GM19238 (cell line): Measurements from ENCODE around the gene DOCK10.

Source experiments
- DNase-seq: peaks from one replicate; pipeline ENCODE4 v3.0.0; 2011; ENCODE audit warnings: low spot score; ENCODE audit not compliant: insufficient read length

DOCK10 gene

DNA sequence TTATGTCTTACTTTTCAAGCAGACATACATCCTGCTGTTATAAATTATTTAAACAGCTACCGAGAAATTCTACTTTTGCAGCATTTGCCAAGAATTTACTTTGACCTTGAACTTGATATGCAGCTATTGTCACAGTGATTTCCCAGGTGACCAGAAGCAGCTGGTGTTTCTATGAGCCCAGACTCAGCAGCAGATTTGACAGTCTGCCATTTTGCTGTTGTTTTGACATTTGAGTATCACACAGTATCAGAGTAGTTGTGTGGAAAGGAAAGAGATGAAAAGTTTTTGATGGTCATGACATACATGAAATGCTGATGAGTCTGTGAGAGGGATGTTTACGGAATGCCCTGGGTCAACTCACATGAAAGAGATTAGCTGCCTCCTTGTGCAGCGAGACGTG lies 319.5 kb downstream of the DOCK10 start:
- no peak for DNase-seq

DNA sequence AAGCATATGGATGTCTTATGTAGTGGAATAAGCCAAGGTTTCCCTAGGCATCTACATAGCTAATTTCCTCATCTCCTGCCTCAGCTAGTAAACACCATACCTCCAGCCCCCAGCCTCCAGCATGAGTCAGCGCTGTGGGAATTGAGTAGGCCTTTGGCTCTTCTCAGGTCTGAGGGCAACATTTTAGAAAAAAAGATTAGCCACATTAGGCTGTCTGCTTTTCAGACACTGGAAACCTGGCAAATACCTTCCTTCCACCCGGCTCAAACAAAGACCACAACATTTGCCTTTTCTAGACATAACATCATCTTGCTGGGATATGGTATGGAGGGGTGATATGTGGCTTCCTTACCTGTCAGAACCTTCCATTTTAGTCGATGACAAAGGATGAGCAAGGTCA lies 320.0 kb downstream of the DOCK10 start:
- DNase-seq = no peak

DNA sequence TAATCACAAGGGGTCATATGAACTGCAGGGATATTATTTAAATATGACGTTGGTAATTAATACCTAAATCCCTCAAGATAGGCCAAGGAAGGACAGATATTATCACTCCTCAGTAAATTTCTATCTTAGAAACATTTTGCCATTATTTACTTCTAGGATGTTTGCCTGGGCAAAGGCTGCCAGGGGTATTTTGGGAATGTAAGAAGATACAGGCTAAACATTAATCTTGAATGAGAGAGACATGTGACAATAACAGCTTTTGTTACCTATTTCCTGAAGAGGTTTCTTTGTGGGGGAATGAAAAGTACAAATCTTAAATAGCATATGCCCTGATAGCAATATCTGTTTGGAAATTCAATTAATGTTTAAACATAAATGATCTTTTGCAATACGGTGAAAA lies 325.3 kb downstream of the DOCK10 start:
- no peak for DNase-seq

DNA sequence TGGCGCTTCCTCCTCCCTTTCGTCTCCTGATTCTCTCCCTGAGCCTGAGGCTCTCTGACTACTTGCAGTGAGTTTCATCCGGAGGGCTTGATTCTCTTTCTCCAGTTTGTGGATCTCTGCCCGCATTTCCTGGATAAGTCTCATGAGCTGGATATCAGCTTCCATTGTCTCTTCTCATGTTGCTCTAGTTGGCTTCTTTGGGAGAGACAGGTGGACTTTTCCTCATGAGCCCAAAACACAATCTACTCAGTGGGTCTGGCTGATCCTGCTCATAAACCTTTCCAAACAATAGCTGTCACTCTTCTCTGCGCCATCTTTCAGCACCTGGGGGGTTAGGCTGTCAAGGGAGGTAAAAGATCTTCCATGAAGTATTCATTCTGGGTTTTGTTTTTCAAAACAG lies 326.1 kb downstream of the DOCK10 start, which contains the start of gene CCDC195:
Gene CCDC195 (minus strand): TSS at position 165 of the 400 bp plus-strand sequence. CDS start 0 bp downstream, at position 165.
- DNase-seq = no peak
